NCI-H460 (cell line): ENCODE measurements around the gene ZNF35. TPM values are rescaled to one million over a fixed set of nuclear protein-coding genes. Genes with fewer than 3 reads are reported as not detected.

Source experiments
- DNase-seq: peaks from one replicate; pipeline ENCODE4 v3.0.0-alpha.2; 2016; ENCODE audit warnings: low read depth; ENCODE audit errors: extremely low read depth
- total RNA-seq: library from RNA; depleted of rRNA; stranded (reverse); fragments of >200 nt; shearing (Covaris generic); gene quantifications from 2 replicates; pipeline ENCODE4 v1.2.3, GENCODE V29; 2014; rRNA removed

ZNF35 gene
- total RNA-seq, 1 experiment from 2014 or later = 11.5 TPM

GRCh38 chr3:44682182-44682896 is 33.8 kb downstream of the ZNF35 start:
- no peak for DNase-seq

GRCh38 chr3:44685128-44685800 is 36.7 kb downstream of the ZNF35 start:
- no peak for DNase-seq

- no peak for DNase-seq
Measured at GRCh38 chr3:44687898-44688297, 39.4 kb downstream of the ZNF35 start.

Other genes starting within 250 kb of the ZNF35 start
- 2.7 and 3.0 TPM in 2 replicates for gene ZNF445, start 171.1 kb upstream of the ZNF35 start, total RNA-seq
- gene ZKSCAN7, start 93.5 kb upstream of the ZNF35 start, total RNA-seq = 2.1 and 2.5 TPM in 2 replicates
- 0.12 TPM in 1 of 2 replicates, not detected in the other for gene ZNF660, start 63.8 kb upstream of the ZNF35 start, total RNA-seq
- gene ZNF197, start 23.7 kb upstream of the ZNF35 start, total RNA-seq = 6.9 and 7.9 TPM in 2 replicates
- gene ZNF502, start 63.9 kb downstream of the ZNF35 start, total RNA-seq = not detected in 2 replicates
- 1.9 and 3.8 TPM in 2 replicates for gene ZNF501, start 80.9 kb downstream of the ZNF35 start, total RNA-seq
- 28.2 and 29.4 TPM in 2 replicates for gene KIAA1143, start 112.9 kb downstream of the ZNF35 start, total RNA-seq
- gene KIF15, start 113.1 kb downstream of the ZNF35 start, total RNA-seq = 14.3 and 17.4 TPM in 2 replicates
- 17.0 and 17.2 TPM in 2 replicates for gene TMEM42, start 213.2 kb downstream of the ZNF35 start, total RNA-seq
- not detected in 2 replicates for gene TGM4, start 225.9 kb downstream of the ZNF35 start, total RNA-seq